Esophagus squamous epithelium (tissue), 4 donors: ENCODE results near the gene EBF4.

Experiments
- POLR2A ChIP-seq, 4 donors: fragments of 450-650 bp; IDR thresholded peaks; one replicate each; pipeline ENCODE4 v1.6.1; 2017; ENCODE audit warnings: antibody characterized with exemption in 4 of 4, mild to moderate bottlenecking in 4 of 4, moderate library complexity in 3 of 4
- TF ChIP-seq, protein P1 (sequence below), 6 experiments: fragments of 450-650 bp in 4 of 6; fragments of 200-600 bp in 2 of 6; sonication (generic) in 2 of 6; IDR thresholded peaks; one replicate each; pipeline ENCODE4 v1.5.1; 2016 to 2019; ENCODE audit warnings: antibody characterized with exemption in 6 of 6, mild to moderate bottlenecking in 4 of 6, moderate library complexity in 4 of 6

DNA sequence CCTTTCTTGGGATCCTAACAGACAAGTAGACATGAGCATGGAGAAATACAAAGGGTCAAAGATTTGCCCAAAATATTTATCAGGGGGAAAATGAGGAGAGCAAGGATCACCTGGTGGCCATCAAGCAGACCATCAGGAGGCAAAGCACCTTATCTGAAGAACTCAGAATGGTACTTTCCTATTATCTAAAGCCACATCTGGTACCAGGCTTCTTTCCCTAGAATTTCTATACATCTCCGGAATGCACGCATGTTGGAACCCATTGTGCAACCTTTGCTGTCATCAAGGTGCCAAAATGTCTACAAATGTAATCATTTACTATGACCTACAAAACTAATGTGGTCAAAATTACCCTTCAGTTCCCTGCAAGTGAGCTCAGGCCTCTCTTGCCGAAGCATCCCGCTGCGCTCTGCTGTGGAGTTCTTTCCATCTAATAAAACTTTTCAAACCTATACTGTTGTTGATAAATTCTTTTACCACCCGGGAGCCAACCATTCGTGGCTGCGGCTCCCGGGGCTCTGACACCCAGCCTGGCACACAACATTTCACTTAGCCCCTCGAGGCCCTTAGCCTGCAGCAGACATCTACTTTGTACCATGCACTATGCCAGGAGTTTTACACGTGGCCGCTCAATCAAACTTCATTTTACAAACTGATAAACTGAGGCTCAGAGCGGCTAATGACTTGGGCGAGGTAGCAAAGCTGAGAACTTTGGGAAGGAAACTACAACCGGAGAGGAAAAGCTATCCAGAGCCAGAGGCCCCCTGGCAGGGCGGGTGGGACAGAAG is 111.7 kb downstream of the EBF4 start:
- no peak for TF ChIP-seq POLR2A (IDR thresholded peaks at IDR 0.05)
- TF ChIP-seq, protein P1, sequence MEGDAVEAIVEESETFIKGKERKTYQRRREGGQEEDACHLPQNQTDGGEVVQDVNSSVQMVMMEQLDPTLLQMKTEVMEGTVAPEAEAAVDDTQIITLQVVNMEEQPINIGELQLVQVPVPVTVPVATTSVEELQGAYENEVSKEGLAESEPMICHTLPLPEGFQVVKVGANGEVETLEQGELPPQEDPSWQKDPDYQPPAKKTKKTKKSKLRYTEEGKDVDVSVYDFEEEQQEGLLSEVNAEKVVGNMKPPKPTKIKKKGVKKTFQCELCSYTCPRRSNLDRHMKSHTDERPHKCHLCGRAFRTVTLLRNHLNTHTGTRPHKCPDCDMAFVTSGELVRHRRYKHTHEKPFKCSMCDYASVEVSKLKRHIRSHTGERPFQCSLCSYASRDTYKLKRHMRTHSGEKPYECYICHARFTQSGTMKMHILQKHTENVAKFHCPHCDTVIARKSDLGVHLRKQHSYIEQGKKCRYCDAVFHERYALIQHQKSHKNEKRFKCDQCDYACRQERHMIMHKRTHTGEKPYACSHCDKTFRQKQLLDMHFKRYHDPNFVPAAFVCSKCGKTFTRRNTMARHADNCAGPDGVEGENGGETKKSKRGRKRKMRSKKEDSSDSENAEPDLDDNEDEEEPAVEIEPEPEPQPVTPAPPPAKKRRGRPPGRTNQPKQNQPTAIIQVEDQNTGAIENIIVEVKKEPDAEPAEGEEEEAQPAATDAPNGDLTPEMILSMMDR (IDR thresholded peaks at IDR 0.05) = no peak
